ENCODE data around the gene RNASEH1.

DNA sequence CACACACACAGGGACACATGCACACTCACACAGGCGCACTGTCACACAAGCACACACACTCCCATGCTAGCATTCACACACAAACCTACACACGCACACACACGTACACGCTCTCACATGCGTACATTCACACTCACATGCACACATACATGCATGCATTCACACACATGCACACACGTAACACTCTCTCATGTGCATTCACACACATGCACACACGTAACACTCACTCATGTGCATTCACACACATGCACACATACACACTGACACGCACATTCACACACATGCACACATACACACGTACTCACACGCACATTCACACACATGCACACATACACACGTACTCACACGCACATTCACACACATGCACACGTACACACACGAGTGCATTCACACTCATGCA lies 55.1 kb downstream of the RNASEH1 start:
- TF ChIP-seq POLR2AphosphoS5 (IDR thresholded peaks at IDR 0.05): no peak
- TF ChIP-seq, protein P1, sequence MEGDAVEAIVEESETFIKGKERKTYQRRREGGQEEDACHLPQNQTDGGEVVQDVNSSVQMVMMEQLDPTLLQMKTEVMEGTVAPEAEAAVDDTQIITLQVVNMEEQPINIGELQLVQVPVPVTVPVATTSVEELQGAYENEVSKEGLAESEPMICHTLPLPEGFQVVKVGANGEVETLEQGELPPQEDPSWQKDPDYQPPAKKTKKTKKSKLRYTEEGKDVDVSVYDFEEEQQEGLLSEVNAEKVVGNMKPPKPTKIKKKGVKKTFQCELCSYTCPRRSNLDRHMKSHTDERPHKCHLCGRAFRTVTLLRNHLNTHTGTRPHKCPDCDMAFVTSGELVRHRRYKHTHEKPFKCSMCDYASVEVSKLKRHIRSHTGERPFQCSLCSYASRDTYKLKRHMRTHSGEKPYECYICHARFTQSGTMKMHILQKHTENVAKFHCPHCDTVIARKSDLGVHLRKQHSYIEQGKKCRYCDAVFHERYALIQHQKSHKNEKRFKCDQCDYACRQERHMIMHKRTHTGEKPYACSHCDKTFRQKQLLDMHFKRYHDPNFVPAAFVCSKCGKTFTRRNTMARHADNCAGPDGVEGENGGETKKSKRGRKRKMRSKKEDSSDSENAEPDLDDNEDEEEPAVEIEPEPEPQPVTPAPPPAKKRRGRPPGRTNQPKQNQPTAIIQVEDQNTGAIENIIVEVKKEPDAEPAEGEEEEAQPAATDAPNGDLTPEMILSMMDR (IDR thresholded peaks at IDR 0.05): no peak
- no peak for TF ChIP-seq POLR2A (IDR thresholded peaks at IDR 0.05)
- TF ChIP-seq EP300 (IDR thresholded peaks at IDR 0.05): no peak
